ENCODE results near the gene C6.

DNA sequence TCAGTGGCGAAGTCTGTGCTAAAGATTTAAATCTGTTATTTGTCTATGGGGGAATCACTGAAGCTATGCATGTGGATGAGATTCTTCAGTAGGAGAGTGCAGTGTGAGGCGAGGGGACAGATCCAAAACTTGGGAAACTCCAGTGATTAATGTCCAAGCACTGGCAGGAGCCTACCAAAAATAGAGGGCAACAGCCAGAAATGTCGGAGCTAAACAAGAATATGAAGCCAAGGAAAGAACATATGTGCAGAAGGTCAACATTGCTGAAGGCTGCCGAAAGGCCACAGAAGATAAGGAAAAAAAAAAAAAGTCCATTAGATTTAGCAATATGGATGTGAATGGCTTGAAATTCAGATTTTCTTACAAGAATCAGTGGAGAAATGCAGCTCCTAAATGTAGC lies 61.8 kb downstream of the C6 start:
- TF ChIP-seq, protein P1, sequence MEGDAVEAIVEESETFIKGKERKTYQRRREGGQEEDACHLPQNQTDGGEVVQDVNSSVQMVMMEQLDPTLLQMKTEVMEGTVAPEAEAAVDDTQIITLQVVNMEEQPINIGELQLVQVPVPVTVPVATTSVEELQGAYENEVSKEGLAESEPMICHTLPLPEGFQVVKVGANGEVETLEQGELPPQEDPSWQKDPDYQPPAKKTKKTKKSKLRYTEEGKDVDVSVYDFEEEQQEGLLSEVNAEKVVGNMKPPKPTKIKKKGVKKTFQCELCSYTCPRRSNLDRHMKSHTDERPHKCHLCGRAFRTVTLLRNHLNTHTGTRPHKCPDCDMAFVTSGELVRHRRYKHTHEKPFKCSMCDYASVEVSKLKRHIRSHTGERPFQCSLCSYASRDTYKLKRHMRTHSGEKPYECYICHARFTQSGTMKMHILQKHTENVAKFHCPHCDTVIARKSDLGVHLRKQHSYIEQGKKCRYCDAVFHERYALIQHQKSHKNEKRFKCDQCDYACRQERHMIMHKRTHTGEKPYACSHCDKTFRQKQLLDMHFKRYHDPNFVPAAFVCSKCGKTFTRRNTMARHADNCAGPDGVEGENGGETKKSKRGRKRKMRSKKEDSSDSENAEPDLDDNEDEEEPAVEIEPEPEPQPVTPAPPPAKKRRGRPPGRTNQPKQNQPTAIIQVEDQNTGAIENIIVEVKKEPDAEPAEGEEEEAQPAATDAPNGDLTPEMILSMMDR (IDR thresholded peaks at IDR 0.05; ENCODE audit: low read depth, low read length, missing input control) = no peak
- TF ChIP-seq RAD21 (IDR thresholded peaks at IDR 0.05) (no peak), TAF1 (conservative IDR thresholded peaks at IDR 0.05) (no peak)
